Fibroblast of mammary gland (primary cell): ENCODE results near the gene DNAJA2.
"Not testable (repeated sequence)": the region's sequence is repeated elsewhere in the genome, so short reads cannot be mapped to it uniquely, and the experiment has no call there.

Source experiments
- DNase-seq: peaks from one replicate; pipeline ENCODE4 v3.0.0-alpha.2; 2010; ENCODE audit warnings: low read depth
- H3K4me3 ChIP-seq: 2 replicates; pipeline ENCODE4 v1.5.1; 2011; ENCODE audit warnings: low read depth, mild to moderate bottlenecking, low read length, moderate library complexity; ENCODE audit not compliant: control insufficient read depth
- TF ChIP-seq, protein P1 (sequence below): conservative IDR thresholded peaks from 2 replicates; pipeline ENCODE4 v1.5.1; 2011; ENCODE audit warnings: low read depth, low read length, inconsistent platforms; ENCODE audit not compliant: control insufficient read depth, insufficient read depth

Gene DNAJA2

GRCh38 chr16:46949241-46949892 lies 24.1 kb downstream of the DNAJA2 start:
- no peak overlapping the region for H3K4me3 ChIP-seq
- DNase-seq, result no peak
- TF ChIP-seq, protein P1, sequence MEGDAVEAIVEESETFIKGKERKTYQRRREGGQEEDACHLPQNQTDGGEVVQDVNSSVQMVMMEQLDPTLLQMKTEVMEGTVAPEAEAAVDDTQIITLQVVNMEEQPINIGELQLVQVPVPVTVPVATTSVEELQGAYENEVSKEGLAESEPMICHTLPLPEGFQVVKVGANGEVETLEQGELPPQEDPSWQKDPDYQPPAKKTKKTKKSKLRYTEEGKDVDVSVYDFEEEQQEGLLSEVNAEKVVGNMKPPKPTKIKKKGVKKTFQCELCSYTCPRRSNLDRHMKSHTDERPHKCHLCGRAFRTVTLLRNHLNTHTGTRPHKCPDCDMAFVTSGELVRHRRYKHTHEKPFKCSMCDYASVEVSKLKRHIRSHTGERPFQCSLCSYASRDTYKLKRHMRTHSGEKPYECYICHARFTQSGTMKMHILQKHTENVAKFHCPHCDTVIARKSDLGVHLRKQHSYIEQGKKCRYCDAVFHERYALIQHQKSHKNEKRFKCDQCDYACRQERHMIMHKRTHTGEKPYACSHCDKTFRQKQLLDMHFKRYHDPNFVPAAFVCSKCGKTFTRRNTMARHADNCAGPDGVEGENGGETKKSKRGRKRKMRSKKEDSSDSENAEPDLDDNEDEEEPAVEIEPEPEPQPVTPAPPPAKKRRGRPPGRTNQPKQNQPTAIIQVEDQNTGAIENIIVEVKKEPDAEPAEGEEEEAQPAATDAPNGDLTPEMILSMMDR, result no peak

DNA sequence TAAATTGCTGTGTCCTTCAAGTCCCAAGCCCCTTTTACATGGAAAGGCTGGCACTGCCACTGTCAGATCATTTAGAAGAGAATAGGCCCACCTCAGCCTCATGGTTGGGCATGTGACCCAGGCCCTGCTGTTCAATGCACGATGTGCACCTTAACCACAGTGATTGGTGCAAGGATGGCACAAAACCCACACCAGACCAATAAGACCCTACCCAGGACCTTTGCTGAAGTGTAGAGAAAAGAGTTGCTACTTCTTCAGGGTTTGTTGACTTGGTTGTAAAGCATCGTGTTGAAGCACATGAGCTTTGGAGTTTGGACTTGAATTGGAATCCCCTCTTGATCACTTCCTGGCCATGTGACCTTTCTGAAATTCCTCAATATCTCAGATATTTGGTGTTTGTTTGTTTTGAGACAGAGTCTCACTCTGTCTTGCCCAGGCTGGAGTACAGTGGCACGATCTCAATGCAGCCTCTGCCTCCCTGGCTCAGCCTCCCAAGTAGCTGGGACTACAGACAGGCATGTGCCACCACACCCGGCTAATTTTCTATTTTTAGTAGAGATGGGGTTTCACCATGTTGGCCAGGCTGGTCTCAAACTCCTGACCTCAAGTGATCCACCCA lies 24.8 kb downstream of the DNAJA2 start:
- no peak for DNase-seq
- no peak overlapping the region for H3K4me3 ChIP-seq
- TF ChIP-seq, protein P1, result no peak

DNA sequence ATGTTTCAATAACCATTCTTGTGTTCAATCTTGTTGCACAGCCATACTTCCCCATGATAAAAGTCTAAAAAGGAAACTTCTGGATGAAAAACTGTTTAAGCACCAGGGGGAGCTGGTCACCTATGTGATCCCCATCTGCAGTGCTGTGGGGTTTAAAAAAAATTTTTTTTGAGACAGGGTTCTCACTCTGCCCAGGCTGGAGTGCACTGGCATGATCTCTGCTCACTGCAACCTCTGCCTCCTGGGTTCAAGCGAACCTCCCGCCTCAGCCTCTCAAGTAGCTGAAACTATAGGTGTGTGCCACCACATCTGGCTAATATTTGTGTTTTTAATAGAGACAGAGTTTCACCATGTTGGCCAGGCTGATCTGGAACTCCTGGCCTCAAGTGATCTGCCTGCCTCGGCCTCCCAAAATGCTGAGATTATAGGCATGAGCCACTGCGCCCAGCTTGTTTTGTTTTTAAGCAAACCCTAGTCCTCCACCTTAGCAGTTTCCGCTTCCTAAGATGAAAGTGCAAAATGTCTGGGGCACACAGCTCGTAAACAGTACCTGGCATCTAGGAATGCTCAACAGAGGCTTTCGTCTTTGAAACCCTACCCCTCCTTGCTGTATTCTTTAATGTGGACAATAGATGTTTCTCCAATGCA lies 25.4 kb downstream of the DNAJA2 start:
- DNase-seq, result peak; percentile 49
- no peak overlapping the region for H3K4me3 ChIP-seq
- TF ChIP-seq, protein P1, result peak; percentile 56

DNA sequence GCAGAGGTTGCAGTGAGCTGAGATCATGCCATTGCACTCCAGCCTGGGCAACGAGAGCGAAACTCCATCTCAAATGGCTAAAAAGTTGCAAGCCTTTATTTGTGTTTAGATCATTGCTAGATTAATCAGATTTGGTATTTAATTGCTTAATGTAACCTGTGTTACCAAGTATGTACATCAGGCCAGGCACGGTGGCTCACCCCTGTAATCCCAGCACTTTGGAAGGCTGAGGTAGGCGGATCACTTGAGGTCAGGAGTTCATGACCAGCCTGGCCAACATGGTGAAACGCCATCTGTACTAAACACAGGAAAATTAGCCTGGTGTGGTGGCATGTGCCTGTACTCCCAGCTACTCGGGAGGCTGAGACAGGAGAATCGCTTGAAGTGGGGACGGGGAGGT lies 28.8 kb downstream of the DNAJA2 start:
- H3K4me3 ChIP-seq, DNase-seq: not testable (repeated sequence)

GRCh38 chr16:46937536-46937935 lies 35.9 kb downstream of the DNAJA2 start:
- no peak overlapping the region for H3K4me3 ChIP-seq
- DNase-seq, result no peak
- TF ChIP-seq, protein P1, result no peak

- H3K4me3 ChIP-seq, result no peak overlapping the region
- TF ChIP-seq, protein P1, result no peak
- no peak for DNase-seq
Observed at GRCh38 chr16:46932802-46933201, 40.7 kb downstream of the DNAJA2 start.

- H3K4me3 ChIP-seq, result no peak overlapping the region
- TF ChIP-seq, protein P1, result no peak
- DNase-seq, result no peak
Observed at GRCh38 chr16:46930861-46931260, 42.6 kb downstream of the DNAJA2 start.
